A673 (cell line): ENCODE measurements around the gene DAD1. TPM values are rescaled to one million over a fixed set of nuclear protein-coding genes. Genes with fewer than 3 reads are reported as not detected.

Experiments used
- BruUV-seq: library from RNA; stranded (reverse); fragments of 400-500 nt; replicated peaks from 2 replicates; lab custom pipeline; 2021; lab: Mats Ljungman, UMichigan
- CTCF ChIA-PET: fragments of 300-600 bp; sonication (Branson Sonifier 250); formaldehyde crosslinking; loops from one replicate; lab custom pipeline; 2022; ENCODE audit warnings: antibody characterized with exemption; lab: Charles Lee
- POLR2A ChIA-PET: fragments of 300-600 bp; sonication (Branson Sonifier 250); formaldehyde crosslinking; loops from one replicate; lab custom pipeline; 2022; ENCODE audit warnings: antibody characterized with exemption; ENCODE audit not compliant: low non-redundant PET; lab: Charles Lee
- DNase-seq: peaks from one replicate; pipeline ENCODE4 v3.0.0-alpha.2; 2015; ENCODE audit warnings: low spot score
- H3K27ac ChIP-seq: fragments of 200-600 bp; sonication (generic); 2 replicates; pipeline ENCODE4 v1.5.1; 2016; ENCODE audit warnings: mixed run types, low read depth, mild to moderate bottlenecking, mixed read lengths, antibody characterized with exemption, low read length; ENCODE audit not compliant: poor library complexity, severe bottlenecking
- H3K27me3 ChIP-seq: fragments of 200-600 bp; sonication (generic); replicated peaks from 2 replicates; pipeline ENCODE4 v1.6.1; 2017; ENCODE audit warnings: mixed run types, low read depth, mild to moderate bottlenecking, mixed read lengths, antibody characterized with exemption, low read length; ENCODE audit not compliant: insufficient read depth, poor library complexity
- H3K36me3 ChIP-seq: fragments of 200-600 bp; sonication (generic); 2 replicates; pipeline ENCODE4 v1.6.1; 2016; ENCODE audit warnings: mixed run types, mild to moderate bottlenecking, mixed read lengths, antibody characterized with exemption, low read length; ENCODE audit not compliant: insufficient read depth, poor library complexity, severe bottlenecking
- H3K4me1 ChIP-seq: fragments of 200-600 bp; sonication (generic); 2 replicates; pipeline ENCODE4 v1.6.1; 2017; ENCODE audit warnings: mixed run types, mild to moderate bottlenecking, mixed read lengths, antibody characterized with exemption, low read length; ENCODE audit not compliant: insufficient read depth, poor library complexity, severe bottlenecking
- H3K4me3 ChIP-seq: fragments of 200-600 bp; sonication (generic); 2 replicates; pipeline ENCODE4 v1.5.1; 2016; ENCODE audit warnings: low read depth, mixed run types, mild to moderate bottlenecking, mixed read lengths, low read length; ENCODE audit not compliant: poor library complexity, severe bottlenecking
- H3K9me3 ChIP-seq: fragments of 200-600 bp; sonication (generic); 2 replicates; pipeline ENCODE4 v1.6.1; 2016; ENCODE audit warnings: mixed run types, low read depth, mild to moderate bottlenecking, mixed read lengths, antibody characterized with exemption, low read length; ENCODE audit not compliant: poor library complexity, severe bottlenecking
- CTCF ChIP-seq: fragments of 300-800, 200-600 bp; sonication (generic); conservative IDR thresholded peaks from 2 replicates; pipeline ENCODE4 v1.5.1; 2017; ENCODE audit warnings: low read depth, mild to moderate bottlenecking, antibody characterized with exemption, low read length, moderate library complexity, mixed read lengths
- EZH2 ChIP-seq: fragments of 200-600 bp; sonication (generic); IDR thresholded peaks from 2 replicates; pipeline ENCODE4 v1.6.1; 2017; ENCODE audit warnings: borderline replicate concordance, low read depth, mild to moderate bottlenecking, mixed read lengths, antibody characterized with exemption, low read length; ENCODE audit not compliant: poor library complexity, severe bottlenecking
- intact Hi-C: fragments of 100-400 bp; cut with micrococcal nuclease; formaldehyde crosslinking; loops from one replicate; pipeline ENCODE4 v1.10.0; 2022; ENCODE audit not compliant: unreplicated experiment
- total RNA-seq: library from RNA; stranded (reverse); gene quantifications from 2 replicates; pipeline ENCODE4 v1.2.3, GENCODE V29; 2021

The DAD1 gene
- total RNA-seq, 1 experiment from 2014 or later: 261 TPM

GRCh38 chr14:22560662-22561365, 28.2 kb downstream of the DAD1 start:
- H3K4me3 ChIP-seq: no peak overlapping the region
- intact Hi-C loops: no loop called here
- H3K27me3 ChIP-seq: no peaks in the 10 kb centered on the region
- TF ChIP-seq EZH2 (no peak), CTCF (no peak)
- ChIA-PET CTCF (interaction anchor here (0.5 to 3.5 kb wide), 3 partner anchors 9 to 508 kb away, joined by 3 to 28 read pairs (median 4); no protein-coding TSS in a partner anchor), POLR2A (no interaction called here)
- no TSS peak for BruUV-seq
- H3K4me1 ChIP-seq: peaks cover 49% of the 10 kb centered on the region
- peak overlapping the region; percentile 80 for H3K27ac ChIP-seq
- H3K36me3 ChIP-seq: peaks cover 23% of the 10 kb centered on the region
- DNase-seq: peak; percentile 89
- no peaks in the 10 kb centered on the region for H3K9me3 ChIP-seq

GRCh38 chr14:22559041-22559440, 30.0 kb downstream of the DAD1 start:
- H3K27me3 ChIP-seq: no peaks in the 10 kb centered on the region
- ChIA-PET CTCF (interaction anchor here (1.0 to 3.5 kb wide), 2 partner anchors 11 to 342 kb away, joined by 3 to 28 read pairs; no protein-coding TSS in a partner anchor), POLR2A (no interaction called here)
- BruUV-seq: no TSS peak
- no peak overlapping the region for H3K4me3 ChIP-seq
- H3K4me1 ChIP-seq: peaks cover 49% of the 10 kb centered on the region
- H3K27ac ChIP-seq: no peak overlapping the region
- DNase-seq: no peak
- H3K36me3 ChIP-seq: peaks cover 7% of the 10 kb centered on the region
- intact Hi-C loops: loop anchor here (5.0 to 10.0 kb wide), 2 partner anchors 252 to 496 kb away; partner anchors contain the start of gene CDH24
- H3K9me3 ChIP-seq: no peaks in the 10 kb centered on the region
- TF ChIP-seq EZH2 (no peak), CTCF (no peak)

GRCh38 chr14:22558221-22558913, 30.7 kb downstream of the DAD1 start:
- DNase-seq: no peak
- H3K27ac ChIP-seq: no peak overlapping the region
- intact Hi-C loops: loop anchor here (5.0 to 10.0 kb wide), 2 partner anchors 251 to 496 kb away; partner anchors contain the start of gene CDH24
- H3K27me3 ChIP-seq: no peaks in the 10 kb centered on the region
- CTCF ChIA-PET: interaction anchor here (0.5 to 1.0 kb wide), 2 partner anchors 12 to 342 kb away, joined by 4 to 7 read pairs; no protein-coding TSS in a partner anchor
- H3K36me3 ChIP-seq: peaks cover under 1% of the 10 kb centered on the region
- H3K4me1 ChIP-seq: peaks cover 55% of the 10 kb centered on the region
- BruUV-seq: no TSS peak
- no peaks in the 10 kb centered on the region for H3K9me3 ChIP-seq
- H3K4me3 ChIP-seq: no peak overlapping the region
- no peak for TF ChIP-seq EZH2
- 0 out of 2 replicates have a peak, but pooled peaks have one; percentile 12 for TF ChIP-seq CTCF
- POLR2A ChIA-PET: no interaction called here
